HG03575 (cell line): ENCODE measurements around the gene HNRNPAB.
"Not testable (repeated sequence)": the region's sequence is repeated elsewhere in the genome, so short reads cannot be mapped to it uniquely, and the experiment has no call there.

ENCODE experiments used
- ATAC-seq: cut with Tn5 transposase; IDR thresholded peaks from one replicate; pipeline ENCODE4 v1.9.1; 2021; ENCODE audit not compliant: unreplicated experiment, insufficient number of reproducible peaks, low FRiP score; ENCODE audit errors: extremely low read depth

The HNRNPAB gene

GRCh38 chr5:178237431-178238312 lies 33.3 kb downstream of the HNRNPAB start:
- ATAC-seq = no peak

DNA sequence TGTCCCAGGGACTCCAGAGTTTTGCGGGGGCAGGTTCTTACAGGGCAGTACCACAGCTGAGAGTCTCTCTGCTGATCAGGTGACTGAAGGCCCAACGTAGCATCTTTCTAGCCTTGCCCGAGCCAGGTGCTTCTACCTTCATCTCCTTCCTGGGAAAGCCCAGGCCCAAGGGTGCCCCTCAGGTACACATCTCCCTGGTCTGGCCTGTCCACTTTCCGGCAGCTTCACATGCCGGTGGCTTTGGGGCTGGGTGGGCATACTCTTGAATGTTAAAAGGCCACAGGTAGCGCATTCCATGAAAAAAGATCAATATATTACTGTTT lies 33.9 kb downstream of the HNRNPAB start:
- ATAC-seq = no peak

GRCh38 chr5:178238711-178239592 lies 34.6 kb downstream of the HNRNPAB start:
- ATAC-seq = no peak

GRCh38 chr5:178239626-178240301 lies 35.4 kb downstream of the HNRNPAB start:
- ATAC-seq = not testable (repeated sequence)

GRCh38 chr5:178240341-178240741 lies 36.0 kb downstream of the HNRNPAB start:
- ATAC-seq = no peak

- ATAC-seq = no peak
Measured at GRCh38 chr5:178240766-178241165, 36.4 kb downstream of the HNRNPAB start.

GRCh38 chr5:178241231-178241663 lies 36.9 kb downstream of the HNRNPAB start:
- no peak for ATAC-seq

DNA sequence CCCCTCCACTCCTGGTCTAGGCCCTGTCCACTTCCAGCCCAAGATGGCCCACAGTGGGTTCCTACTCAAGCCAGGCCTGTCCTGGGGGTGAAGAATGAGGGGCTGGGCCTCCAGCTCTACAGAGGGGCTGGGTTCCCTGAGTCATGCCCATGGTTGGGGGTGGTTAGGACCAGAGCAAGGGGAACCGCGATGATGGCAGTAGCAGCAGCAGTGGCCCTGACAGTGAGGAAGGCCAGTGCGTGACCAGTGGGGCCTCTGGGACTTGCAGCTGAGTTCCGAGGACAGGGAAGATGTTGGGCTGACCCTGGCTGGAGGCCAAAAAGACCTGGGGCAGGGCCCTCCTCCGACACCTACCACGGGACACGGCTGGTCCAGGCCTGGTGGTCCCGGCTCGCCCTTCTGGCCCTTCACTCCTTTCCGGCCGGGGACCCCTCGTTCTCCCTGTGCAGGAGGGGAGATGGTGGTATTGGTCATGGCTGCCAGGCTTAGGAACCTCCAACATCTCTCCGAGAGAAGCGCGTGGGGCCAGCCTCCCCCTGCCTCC lies 37.4 kb downstream of the HNRNPAB start:
- ATAC-seq = no peak

DNA sequence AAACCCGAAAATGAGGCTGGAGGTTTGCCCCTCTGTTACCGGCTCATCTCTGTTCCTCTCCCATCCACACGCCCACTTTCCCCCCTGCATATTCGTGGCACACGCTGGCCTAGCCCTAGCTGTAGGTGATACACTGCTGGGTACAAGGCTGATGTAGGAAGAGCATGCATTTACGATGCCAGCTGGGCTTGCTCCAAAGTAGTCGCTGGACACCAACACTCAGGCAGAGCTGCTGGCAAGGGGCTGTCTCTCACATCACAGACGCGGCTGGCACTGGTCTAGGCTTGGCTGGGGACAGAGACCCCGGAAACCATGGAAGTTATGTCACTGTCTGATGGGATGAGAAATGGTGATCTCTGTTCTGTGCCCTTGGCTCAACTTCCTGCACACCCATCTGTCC lies 38.1 kb downstream of the HNRNPAB start:
- ATAC-seq = no peak

- no peak for ATAC-seq
Measured at GRCh38 chr5:178244576-178244975, 40.2 kb downstream of the HNRNPAB start.

GRCh38 chr5:178245389-178245788 lies 41.1 kb downstream of the HNRNPAB start:
- ATAC-seq = no peak

DNA sequence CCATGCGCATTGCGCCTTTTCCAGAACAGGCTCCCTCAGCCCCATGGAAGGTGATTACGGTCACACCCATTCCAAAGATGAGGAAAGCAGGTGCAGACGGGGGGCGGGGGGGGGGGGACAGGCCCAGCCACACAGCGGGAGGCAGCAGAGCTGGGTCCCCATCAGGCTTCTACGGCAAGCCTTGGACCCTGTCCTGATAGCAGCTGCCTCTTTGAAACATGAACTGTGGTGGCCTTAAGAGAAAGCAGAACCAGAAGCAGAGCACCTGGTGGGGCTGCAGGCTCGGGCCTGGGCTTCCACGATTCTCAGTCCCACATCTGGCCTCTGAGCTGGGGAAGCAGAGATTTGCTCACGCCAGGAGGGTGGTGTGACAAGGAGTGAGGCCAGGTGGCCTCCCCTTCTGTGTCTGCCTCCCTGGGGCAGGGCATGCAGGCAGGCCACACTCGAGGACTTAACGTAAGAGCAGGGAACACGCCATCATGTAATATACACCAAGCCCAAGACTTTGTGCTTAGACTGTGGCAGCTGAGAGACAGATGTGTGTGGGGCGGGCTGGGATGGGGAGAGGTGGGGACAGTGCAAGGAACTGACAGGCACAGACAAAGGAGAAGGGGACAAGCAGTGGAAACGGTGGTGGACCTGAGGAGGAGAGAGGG lies 42.4 kb downstream of the HNRNPAB start:
- no peak for ATAC-seq

- ATAC-seq = no peak
Measured at GRCh38 chr5:178247481-178248456, 43.4 kb downstream of the HNRNPAB start.

DNA sequence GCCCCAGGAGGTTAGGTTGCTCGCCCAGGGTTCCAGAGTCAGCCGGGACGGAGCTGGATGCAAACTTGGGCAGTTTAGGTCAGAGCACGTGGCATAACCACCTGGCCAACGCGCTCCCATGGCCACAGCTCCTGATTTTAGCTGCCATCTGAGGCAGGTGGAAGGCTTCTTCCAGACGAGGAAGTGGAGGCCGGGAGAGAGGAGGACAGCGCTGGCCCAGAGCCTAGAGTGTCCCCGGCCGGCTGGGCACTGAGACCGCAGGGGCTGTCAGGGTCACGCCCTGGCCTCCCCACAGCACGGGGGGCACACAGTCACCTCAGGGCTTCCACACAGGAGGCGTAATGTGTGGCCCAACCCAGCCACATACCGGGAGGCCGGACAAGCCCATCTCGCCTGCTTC lies 44.4 kb downstream of the HNRNPAB start:
- ATAC-seq = no peak

DNA sequence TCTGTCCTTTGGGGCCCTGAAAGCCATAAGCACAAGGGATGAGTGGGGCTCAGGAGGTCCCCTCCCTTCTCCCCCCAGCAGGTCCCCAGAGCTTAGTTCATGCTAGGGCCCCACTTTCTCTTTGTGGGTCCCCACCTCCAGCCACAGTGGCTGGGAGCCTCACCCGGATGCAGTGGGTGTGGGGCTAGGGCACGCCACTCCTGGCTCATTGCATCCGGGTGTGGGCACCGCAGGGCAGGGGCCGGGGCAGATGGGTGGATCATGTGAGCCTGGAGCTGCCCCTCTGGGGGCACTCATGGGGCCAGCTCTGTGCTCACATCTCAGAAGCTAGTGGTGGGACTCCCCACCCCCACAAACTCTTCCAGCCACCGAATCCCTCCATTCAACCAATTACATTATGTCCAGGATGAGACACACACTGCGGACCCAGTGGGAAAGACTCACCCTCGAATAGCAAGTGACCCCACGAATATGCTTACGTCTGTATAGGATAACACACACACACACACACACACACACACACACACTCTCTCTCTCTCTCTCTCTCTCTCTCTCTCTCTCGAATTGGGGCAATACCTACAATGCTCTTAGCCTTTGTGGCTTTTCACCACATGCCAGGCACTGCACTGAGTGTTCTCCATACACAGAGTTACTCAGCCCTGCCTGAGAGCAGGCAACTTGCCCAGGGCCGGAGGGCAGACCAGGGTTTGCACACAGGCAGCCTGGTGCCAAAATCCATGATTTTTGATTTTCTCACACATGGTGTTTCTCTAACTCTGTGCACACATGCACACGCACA lies 45.1 kb downstream of the HNRNPAB start:
- no peak for ATAC-seq

DNA sequence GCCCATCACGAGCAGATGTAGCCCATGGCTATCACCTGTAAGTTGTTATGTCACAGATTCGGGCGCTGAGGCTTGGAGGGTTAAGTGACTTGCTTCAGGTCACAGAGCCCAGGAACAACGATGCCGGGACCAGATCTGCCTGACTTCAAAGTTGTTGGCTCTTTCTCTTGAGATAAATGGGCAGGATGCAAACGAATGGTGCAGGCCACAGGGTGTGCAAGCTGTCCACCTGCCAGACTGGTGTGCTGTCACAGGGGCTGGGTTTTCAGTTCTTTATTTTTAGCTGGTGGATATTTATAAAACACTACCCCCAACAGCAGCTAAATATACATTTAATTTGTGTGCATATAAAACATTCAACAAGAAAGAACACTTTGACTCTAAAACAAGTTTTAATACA lies 45.9 kb downstream of the HNRNPAB start:
- no peak for ATAC-seq

DNA sequence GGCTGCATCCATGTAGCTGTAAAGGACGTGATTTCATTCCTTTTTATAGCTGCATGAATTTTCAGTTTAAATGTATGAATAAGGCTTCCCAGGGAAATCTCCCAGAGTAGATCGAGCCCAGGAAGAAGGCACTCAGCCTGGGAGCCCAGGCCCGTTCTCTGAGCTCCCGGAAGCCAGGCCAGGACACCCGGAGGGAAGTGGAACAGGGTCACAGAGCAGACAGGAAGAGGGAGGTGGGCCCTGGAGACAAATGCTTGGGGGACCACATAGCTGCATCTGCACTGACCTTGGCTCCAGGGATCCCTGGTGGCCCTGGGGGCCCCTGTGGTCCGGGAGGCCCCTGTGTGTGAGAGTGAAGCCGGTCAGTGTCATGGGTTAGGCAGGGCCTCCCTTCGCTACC lies 47.9 kb downstream of the HNRNPAB start:
- no peak for ATAC-seq
